T-helper 2 cell treated with Interferon-gamma antibody and Interleukin-4, amounts not matched to agents 5 μg/mL and 100 μg/mL, for 36 hours (primary cell): Measurements from ENCODE around the gene RNF5.
A peak's percentile ranks its signal among the peaks of the same experiment; 100 is the strongest.
"Not testable (repeated sequence)": the region's sequence is repeated elsewhere in the genome, so short reads cannot be mapped to it uniquely, and the experiment has no call there.

Experiments
- DNase-seq: peaks from one replicate; pipeline ENCODE4 v3.0.0; 2021; ENCODE audit warnings: low spot score
- H3K27ac Mint-ChIP-seq: one replicate; pipeline ENCODE4 v1.8.0; 2021; ENCODE audit warnings: mild to moderate bottlenecking, mixed read lengths
- H3K27me3 Mint-ChIP-seq: one replicate; pipeline ENCODE4 v1.8.0; 2021; ENCODE audit warnings: low read depth, mixed read lengths
- H3K36me3 Mint-ChIP-seq: one replicate; pipeline ENCODE4 v1.8.0; 2021; ENCODE audit warnings: low read depth, mixed read lengths
- H3K4me1 Mint-ChIP-seq: one replicate; pipeline ENCODE4 v1.8.0; 2021; ENCODE audit warnings: low read depth, mixed read lengths
- H3K4me3 Mint-ChIP-seq: one replicate; pipeline ENCODE4 v1.8.0; 2022; ENCODE audit warnings: mild to moderate bottlenecking, moderate library complexity, mixed read lengths
- H3K9me3 Mint-ChIP-seq: one replicate; pipeline ENCODE4 v1.8.0; 2021; ENCODE audit warnings: mixed read lengths

Gene RNF5, protein sequence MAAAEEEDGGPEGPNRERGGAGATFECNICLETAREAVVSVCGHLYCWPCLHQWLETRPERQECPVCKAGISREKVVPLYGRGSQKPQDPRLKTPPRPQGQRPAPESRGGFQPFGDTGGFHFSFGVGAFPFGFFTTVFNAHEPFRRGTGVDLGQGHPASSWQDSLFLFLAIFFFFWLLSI

GRCh38 chr6:32177788-32178546 lies at the start of gene RNF5:
TSS of gene RNF5 (plus strand) at chr6:32178405. CDS start at chr6:32178512, 107 bp downstream.
- Mint-ChIP-seq H3K27ac (peak within 1 kb of the TSS; percentile 98), H3K4me1 (peaks cover 41% of the 10 kb centered on the region), H3K4me3 (peak within 1 kb of the TSS; percentile 97), H3K9me3 (no peaks in the 10 kb centered on the region), H3K36me3 (peaks cover 29% of the 10 kb centered on the region), H3K27me3 (no peaks in the 10 kb centered on the region)
- peak; percentile 93 for DNase-seq

DNA sequence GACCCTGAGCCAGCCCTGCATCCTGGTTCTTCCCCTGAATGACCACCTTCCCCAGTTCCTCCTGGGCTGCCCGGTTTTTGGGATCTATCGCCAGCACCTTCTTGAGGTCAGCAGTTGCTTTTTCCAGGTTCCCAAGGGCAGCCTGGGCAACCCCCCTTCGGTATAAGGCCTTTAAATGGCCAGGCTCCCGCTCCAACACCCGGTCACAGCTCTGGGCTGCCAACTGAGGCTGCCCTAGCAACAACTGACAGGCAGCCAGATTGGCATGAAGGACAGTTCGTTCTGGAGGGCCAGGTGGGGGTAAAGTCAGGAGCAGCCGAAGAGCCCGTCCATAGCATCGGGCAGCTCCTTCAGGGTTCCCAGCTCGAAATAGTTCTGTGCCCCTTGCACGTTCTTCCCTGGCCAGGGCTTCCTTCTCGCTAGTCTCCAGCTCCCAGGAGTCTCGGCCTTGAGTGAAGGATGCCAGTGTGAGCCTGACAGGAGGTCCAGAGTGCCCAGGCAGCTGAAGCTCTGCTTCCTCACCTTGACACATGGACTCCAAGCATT lies 49.4 kb upstream of the RNF5 start:
- H3K4me3 Mint-ChIP-seq = peak overlapping the region; percentile 100
- H3K27me3 Mint-ChIP-seq = peaks cover 4% of the 10 kb centered on the region
- H3K9me3 Mint-ChIP-seq = no peaks in the 10 kb centered on the region
- no peak for DNase-seq
- H3K36me3 Mint-ChIP-seq = peaks cover 25% of the 10 kb centered on the region
- H3K27ac Mint-ChIP-seq = peak overlapping the region; percentile 99
- H3K4me1 Mint-ChIP-seq = peaks cover 34% of the 10 kb centered on the region

DNA sequence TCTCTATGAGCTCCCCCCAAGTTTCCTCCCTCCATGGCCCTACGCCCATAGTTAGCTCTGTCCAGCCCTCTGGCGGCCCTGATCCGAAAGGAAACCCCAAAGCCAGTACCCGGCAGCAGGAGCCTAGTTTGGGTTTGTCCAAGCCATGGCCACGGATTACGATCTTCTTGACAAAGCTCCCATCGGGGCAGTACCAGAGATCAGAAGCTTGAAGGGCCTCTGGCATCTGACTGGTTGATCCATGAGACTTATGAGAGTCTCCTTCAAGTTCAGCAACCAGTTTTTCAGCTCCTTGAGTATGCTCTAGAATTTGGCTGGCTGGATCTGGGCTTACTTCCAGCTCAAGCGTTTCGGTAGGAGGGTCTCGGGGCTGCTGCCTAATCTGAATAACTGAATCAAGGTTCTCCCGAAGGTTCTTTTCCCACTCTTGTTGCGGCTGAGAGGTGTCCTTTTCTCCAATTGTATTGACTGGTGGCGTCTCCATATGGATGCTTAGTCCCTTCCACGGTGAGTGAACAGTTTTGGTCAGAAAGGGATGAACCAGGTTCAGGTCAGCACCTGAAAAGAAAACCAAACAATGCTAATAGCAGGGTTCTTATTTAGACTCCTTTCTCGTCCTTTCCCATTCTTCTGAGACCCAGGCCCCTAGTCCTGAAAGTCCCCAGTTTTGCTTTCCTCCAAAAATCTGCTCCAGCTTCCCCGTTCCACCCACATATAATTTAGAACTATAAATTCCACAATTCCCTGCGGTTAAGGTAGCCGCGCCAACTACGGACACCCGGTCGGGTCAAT lies 48.7 kb upstream of the RNF5 start:
- Mint-ChIP-seq H3K9me3 (no peaks in the 10 kb centered on the region), H3K4me1 (peaks cover 31% of the 10 kb centered on the region), H3K36me3 (peaks cover 19% of the 10 kb centered on the region), H3K27me3 (peaks cover 8% of the 10 kb centered on the region), H3K27ac (peak overlapping the region; percentile 91), H3K4me3 (peak overlapping the region; percentile 100)
- no peak for DNase-seq

- Mint-ChIP-seq H3K9me3 (no peaks in the 10 kb centered on the region), H3K27me3 (peaks cover 10% of the 10 kb centered on the region), H3K27ac (peak overlapping the region; percentile 31), H3K4me1 (peaks cover 25% of the 10 kb centered on the region), H3K4me3 (peak overlapping the region; percentile 30), H3K36me3 (peaks cover 9% of the 10 kb centered on the region)
- DNase-seq = no peak
Observed at GRCh38 chr6:32131439-32131948, 46.7 kb upstream of the RNF5 start.

DNA sequence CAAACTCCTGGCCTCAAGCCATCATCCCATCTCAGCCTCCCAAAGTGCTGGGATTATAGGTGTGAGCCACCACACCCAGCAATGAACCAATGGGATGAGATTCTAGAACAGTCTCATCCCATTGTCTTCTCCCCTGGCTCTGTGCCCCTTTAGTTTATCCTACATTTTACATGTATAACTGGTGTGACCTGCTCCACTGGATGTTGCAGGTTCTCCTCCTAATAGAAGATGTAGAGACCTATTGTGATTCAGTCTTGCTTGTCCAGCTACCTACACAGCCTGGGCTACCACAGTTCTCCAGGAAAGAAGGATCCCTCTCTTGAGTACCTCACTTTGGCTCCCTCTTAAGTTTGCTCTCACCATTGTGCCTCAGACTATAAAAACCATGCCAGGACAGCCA lies 46.1 kb upstream of the RNF5 start:
- H3K27me3 Mint-ChIP-seq = peaks cover 10% of the 10 kb centered on the region
- peaks cover 19% of the 10 kb centered on the region for H3K4me1 Mint-ChIP-seq
- H3K27ac Mint-ChIP-seq = no peak overlapping the region
- no peak overlapping the region for H3K4me3 Mint-ChIP-seq
- no peaks in the 10 kb centered on the region for H3K9me3 Mint-ChIP-seq
- no peak for DNase-seq
- peaks cover 4% of the 10 kb centered on the region for H3K36me3 Mint-ChIP-seq

DNA sequence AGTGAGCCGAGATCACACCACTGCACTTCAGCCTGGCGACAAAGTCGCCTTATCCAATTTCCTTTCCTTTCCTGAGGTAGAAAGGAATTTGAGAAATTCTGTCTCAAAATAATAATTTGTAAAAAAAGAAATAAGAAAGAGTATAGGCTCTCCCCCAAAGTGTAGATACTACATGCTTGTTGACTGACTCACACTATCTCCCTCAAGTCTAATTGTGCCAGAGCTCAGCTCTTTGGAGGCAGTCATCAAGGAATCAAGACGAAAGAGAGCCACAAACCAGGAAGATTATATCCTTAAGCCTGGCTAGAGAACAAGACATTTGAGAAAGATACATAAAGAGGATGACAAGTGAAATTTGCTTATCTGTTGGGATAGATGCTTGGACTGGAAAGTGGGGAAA lies 44.4 kb upstream of the RNF5 start:
- Mint-ChIP-seq H3K27ac (no peak overlapping the region), H3K27me3 (peaks cover 10% of the 10 kb centered on the region), H3K9me3 (no peaks in the 10 kb centered on the region), H3K4me1 (peaks cover 10% of the 10 kb centered on the region), H3K36me3 (no peaks in the 10 kb centered on the region), H3K4me3 (no peak overlapping the region)
- no peak for DNase-seq

- H3K27me3 Mint-ChIP-seq = peaks cover 14% of the 10 kb centered on the region
- DNase-seq = no peak
- no peaks in the 10 kb centered on the region for H3K36me3 Mint-ChIP-seq
- no peak overlapping the region for H3K27ac Mint-ChIP-seq
- H3K9me3 Mint-ChIP-seq = no peaks in the 10 kb centered on the region
- no peak overlapping the region for H3K4me3 Mint-ChIP-seq
- no peaks in the 10 kb centered on the region for H3K4me1 Mint-ChIP-seq
Observed at GRCh38 chr6:32137454-32137853, 40.8 kb upstream of the RNF5 start.

DNA sequence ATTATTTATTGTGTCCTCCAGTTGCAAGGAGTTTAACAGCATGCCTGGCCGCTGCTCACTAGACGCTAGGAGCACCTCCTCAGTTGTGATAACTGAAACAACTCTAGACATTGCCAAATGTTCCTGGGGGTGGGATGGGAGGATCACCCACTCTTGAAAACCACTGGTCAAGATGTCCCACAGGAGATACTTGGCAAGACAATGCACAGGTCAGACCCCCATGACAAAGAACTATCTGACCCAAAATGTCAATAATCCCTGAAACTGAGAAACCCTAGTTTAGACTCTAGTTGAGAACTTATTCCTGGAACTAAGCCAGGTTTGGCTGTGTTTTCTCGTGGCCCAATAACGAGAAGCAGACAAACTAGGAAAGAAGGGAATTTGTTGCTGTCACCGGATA lies 38.6 kb upstream of the RNF5 start:
- Mint-ChIP-seq H3K27ac (no peak overlapping the region), H3K4me3 (no peak overlapping the region), H3K4me1 (no peaks in the 10 kb centered on the region), H3K36me3 (no peaks in the 10 kb centered on the region), H3K9me3 (no peaks in the 10 kb centered on the region), H3K27me3 (peaks cover 12% of the 10 kb centered on the region)
- no peak for DNase-seq

GRCh38 chr6:32140420-32141046 lies 37.7 kb upstream of the RNF5 start:
- H3K36me3 Mint-ChIP-seq = no peaks in the 10 kb centered on the region
- no peaks in the 10 kb centered on the region for H3K9me3 Mint-ChIP-seq
- peaks cover 11% of the 10 kb centered on the region for H3K27me3 Mint-ChIP-seq
- H3K4me3 Mint-ChIP-seq = no peak overlapping the region
- H3K4me1 Mint-ChIP-seq = no peaks in the 10 kb centered on the region
- H3K27ac Mint-ChIP-seq = no peak overlapping the region
- no peak for DNase-seq

- H3K4me1 Mint-ChIP-seq = peaks cover 11% of the 10 kb centered on the region
- H3K9me3 Mint-ChIP-seq, H3K4me3 Mint-ChIP-seq: not testable (repeated sequence)
Observed at GRCh38 chr6:32144238-32144637, 34.0 kb upstream of the RNF5 start.

GRCh38 chr6:32146287-32146686 lies 31.9 kb upstream of the RNF5 start:
- DNase-seq = no peak
- Mint-ChIP-seq H3K36me3 (no peaks in the 10 kb centered on the region), H3K4me3 (no peak overlapping the region), H3K9me3 (no peaks in the 10 kb centered on the region), H3K27ac (no peak overlapping the region), H3K27me3 (peaks cover 58% of the 10 kb centered on the region), H3K4me1 (peaks cover 12% of the 10 kb centered on the region)

More at GRCh38 chr6:32144238-32144637, 34.0 kb upstream of the RNF5 start:
- H3K27me3 Mint-ChIP-seq = peaks cover 47% of the 10 kb centered on the region
- DNase-seq, H3K36me3 Mint-ChIP-seq, H3K27ac Mint-ChIP-seq: not testable (repeated sequence)

- no peaks in the 10 kb centered on the region for H3K9me3 Mint-ChIP-seq
- H3K4me3 Mint-ChIP-seq = no peak overlapping the region
- peaks cover 59% of the 10 kb centered on the region for H3K27me3 Mint-ChIP-seq
- no peak for DNase-seq
- H3K36me3 Mint-ChIP-seq = no peaks in the 10 kb centered on the region
- no peak overlapping the region for H3K27ac Mint-ChIP-seq
- peaks cover 13% of the 10 kb centered on the region for H3K4me1 Mint-ChIP-seq
Observed at GRCh38 chr6:32146687-32147086, 31.5 kb upstream of the RNF5 start.

DNA sequence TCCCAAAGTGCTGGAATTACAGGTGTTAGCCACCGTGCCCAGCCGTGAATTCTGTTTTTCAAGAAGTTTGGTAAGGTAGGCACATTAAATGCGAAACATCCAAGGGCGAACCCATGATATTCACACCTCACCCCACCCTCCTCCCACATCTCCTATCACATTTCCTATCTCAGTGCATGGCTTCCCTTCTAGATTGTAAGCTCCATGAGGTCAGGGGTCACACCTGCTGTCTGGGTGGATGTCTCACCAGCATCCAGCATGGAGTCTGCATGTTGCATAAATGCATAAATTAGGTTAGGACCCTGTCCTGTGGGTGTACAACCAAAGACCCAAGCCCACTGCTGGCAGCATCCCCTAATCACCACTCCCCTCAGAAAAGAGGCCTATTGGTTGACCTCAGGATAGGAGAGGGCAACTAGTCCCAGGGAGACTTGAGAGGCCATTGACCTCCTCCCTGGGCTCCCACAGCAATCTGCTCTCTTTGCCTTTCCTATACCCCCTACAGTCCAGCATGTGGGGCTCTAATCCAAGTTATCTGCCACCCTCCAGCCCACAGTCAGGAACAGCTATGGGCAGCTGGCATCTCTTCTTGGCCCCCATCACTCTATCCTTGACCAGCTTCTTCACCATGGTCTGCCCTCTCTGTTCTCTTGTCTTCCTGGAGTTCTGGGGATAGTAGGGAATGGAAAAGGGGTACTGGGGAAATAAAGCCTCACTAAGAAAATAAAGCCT lies 30.6 kb upstream of the RNF5 start:
- no peak overlapping the region for H3K4me3 Mint-ChIP-seq
- H3K4me1 Mint-ChIP-seq = peaks cover 13% of the 10 kb centered on the region
- H3K27me3 Mint-ChIP-seq = peaks cover 60% of the 10 kb centered on the region
- no peak for DNase-seq
- no peak overlapping the region for H3K27ac Mint-ChIP-seq
- no peaks in the 10 kb centered on the region for H3K9me3 Mint-ChIP-seq
- no peaks in the 10 kb centered on the region for H3K36me3 Mint-ChIP-seq
